Astrocyte (in vitro differentiated cells and primary cell): Measurements from ENCODE around the gene BIN2.

Experiments used
- CTCF ChIP-seq: IDR thresholded peaks from 2 replicates; pipeline ENCODE4 v1.5.1; 2011; ENCODE audit warnings: low read depth, mild to moderate bottlenecking, inconsistent platforms, low read length, moderate library complexity; ENCODE audit not compliant: insufficient read depth
- EZH2 ChIP-seq: IDR thresholded peaks from 2 replicates; pipeline ENCODE4 v1.6.1; 2012; ENCODE audit warnings: mild to moderate bottlenecking, low read length, inconsistent platforms; ENCODE audit not compliant: insufficient read depth

GRCh38 chr12:51322452-51322851, 1.5 kb downstream of the BIN2 start:
- TF ChIP-seq CTCF (no peak), EZH2 (no peak)
